Natural killer cell treated with Interleukin-12 subunit alpha and Interleukin-12 subunit beta and Interleukin-15 and Interleukin-18, amount 100 ng/mL, for 72 hours (primary cell): ENCODE results near the gene TBX6. TPM values are rescaled to one million over a fixed set of nuclear protein-coding genes. Genes with fewer than 3 reads are reported as not detected.

Source experiments
- ATAC-seq, 2 donors: fragments of 150-1000 bp; cut with Tn5 transposase in 1 of 2; sonication (Bioruptor Pico), chemical (Tn5 transposase) in 1 of 2; 2 replicates each; pipeline ENCODE4 v1.10.0; 2021
- DNase-seq: peaks from one replicate; pipeline ENCODE4 v3.0.0; 2022; ENCODE audit warnings: low spot score
- H3K27ac Mint-ChIP-seq, 2 donors: 1 replicate in 1 of 2; 2 replicates in 1 of 2; pipeline ENCODE4 v1.8.0; 2022; ENCODE audit warnings: mixed read lengths in 2 of 2, mild to moderate bottlenecking in 1 of 2, moderate library complexity in 1 of 2
- H3K27me3 Mint-ChIP-seq, 2 donors: 1 replicate in 1 of 2; 2 replicates in 1 of 2; pipeline ENCODE4 v1.8.0; 2022; ENCODE audit warnings: mixed read lengths in 2 of 2
- H3K36me3 Mint-ChIP-seq: one replicate; pipeline ENCODE4 v1.8.0; 2022; ENCODE audit warnings: mixed read lengths
- H3K4me1 Mint-ChIP-seq, 2 donors: 1 replicate in 1 of 2; 2 replicates in 1 of 2; pipeline ENCODE4 v1.8.0; 2022; ENCODE audit warnings: low read depth in 2 of 2, mixed read lengths in 2 of 2, mild to moderate bottlenecking in 1 of 2
- H3K4me3 Mint-ChIP-seq: one replicate; pipeline ENCODE4 v1.8.0; 2022; ENCODE audit warnings: mixed read lengths
- H3K9me3 Mint-ChIP-seq: 2 replicates; pipeline ENCODE4 v1.8.0; 2022; ENCODE audit warnings: mixed read lengths
- total RNA-seq, 2 donors: library from RNA; stranded (reverse); gene quantifications; one replicate each; pipeline ENCODE4 v1.2.3, GENCODE V29; 2022

The TBX6 gene
- total RNA-seq, 2 donors from 2014 or later: 0.29 to 0.78 TPM

GRCh38 chr16:30104492-30104891 is 12.8 kb upstream of the TBX6 start:
- Mint-ChIP-seq H3K36me3 (no peaks in the 10 kb centered on the region), H3K27ac (no peak overlapping the region), H3K4me1 (peaks cover 0 to 2% of the 10 kb centered on the region in 2 donors)

GRCh38 chr16:30104090-30104489 is 12.4 kb upstream of the TBX6 start:
- DNase-seq (no peak), ATAC-seq (no peak)
- H3K36me3 Mint-ChIP-seq: no peaks in the 10 kb centered on the region
- peaks cover 0 to 2% of the 10 kb centered on the region in 2 donors for H3K4me1 Mint-ChIP-seq
- H3K4me3 Mint-ChIP-seq: no peak overlapping the region
- H3K27me3 Mint-ChIP-seq: no peaks in the 10 kb centered on the region
- no peaks in the 10 kb centered on the region for H3K9me3 Mint-ChIP-seq
- no peak overlapping the region for H3K27ac Mint-ChIP-seq

More at GRCh38 chr16:30104492-30104891, 12.8 kb upstream of the TBX6 start:
- no peaks in the 10 kb centered on the region for H3K27me3 Mint-ChIP-seq
- no peak overlapping the region for H3K4me3 Mint-ChIP-seq
- DNase-seq (no peak), ATAC-seq (no peak)
- no peaks in the 10 kb centered on the region for H3K9me3 Mint-ChIP-seq

GRCh38 chr16:30096862-30097563 is 5.3 kb upstream of the TBX6 start:
- Mint-ChIP-seq H3K9me3 (peaks cover 5% of the 10 kb centered on the region), H3K27ac (peak overlapping the region; percentile 76 to 84), H3K27me3 (no peaks in the 10 kb centered on the region), H3K4me3 (peak overlapping the region; percentile 57), H3K4me1 (peaks cover 25 to 31% of the 10 kb centered on the region in 2 donors), H3K36me3 (peaks cover 11% of the 10 kb centered on the region)
- ATAC-seq (no peak), DNase-seq (no peak)

- Mint-ChIP-seq H3K4me3 (peak within 1 kb of the TSS; percentile 78), H3K27me3 (no peaks in the 10 kb centered on the region), H3K36me3 (peaks cover 11% of the 10 kb centered on the region), H3K4me1 (peaks cover 30 to 36% of the 10 kb centered on the region in 2 donors), H3K9me3 (peaks cover 5% of the 10 kb centered on the region), H3K27ac (peak within 1 kb of the TSS; percentile 84 to 88)
- DNase-seq: peak; percentile 95
- peak; percentile 81 to 84 for ATAC-seq
These were observed 4.6 kb upstream of the TBX6 start, which contains the start of gene YPEL3 for GRCh38 chr16:30096105-30096861. Gene YPEL3, minus strand, starts transcription at chr16:30096213. Its CDS starts 731 bp downstream, at chr16:30095482.

- H3K9me3 Mint-ChIP-seq: peaks cover 5% of the 10 kb centered on the region
- H3K4me3 Mint-ChIP-seq: peak overlapping the region; percentile 78
- H3K27ac Mint-ChIP-seq: peak overlapping the region; percentile 74 to 88
- peaks cover 11% of the 10 kb centered on the region for H3K36me3 Mint-ChIP-seq
- ATAC-seq (no peak), DNase-seq (no peak)
- peaks cover 30 to 36% of the 10 kb centered on the region in 2 donors for H3K4me1 Mint-ChIP-seq
- H3K27me3 Mint-ChIP-seq: no peaks in the 10 kb centered on the region
These were observed 3.7 kb upstream of the TBX6 start for GRCh38 chr16:30095166-30096078.

GRCh38 chr16:30094541-30095165 is 2.9 kb upstream of the TBX6 start:
- Mint-ChIP-seq H3K9me3 (peaks cover 5% of the 10 kb centered on the region), H3K4me3 (peak overlapping the region; percentile 78), H3K27me3 (no peaks in the 10 kb centered on the region), H3K36me3 (peaks cover 11% of the 10 kb centered on the region), H3K4me1 (peaks cover 34 to 40% of the 10 kb centered on the region in 2 donors), H3K27ac (peak overlapping the region; percentile 74 to 88)
- ATAC-seq (no peak), DNase-seq (no peak)

- DNase-seq (peak; percentile 91), ATAC-seq (peak; percentile 73 to 78)
- peak overlapping the region; percentile 88 to 90 for H3K27ac Mint-ChIP-seq
- H3K4me3 Mint-ChIP-seq: peak overlapping the region; percentile 83
- peaks cover 1% of the 10 kb centered on the region for H3K9me3 Mint-ChIP-seq
- H3K4me1 Mint-ChIP-seq: peaks cover 35 to 37% of the 10 kb centered on the region in 2 donors
- no peaks in the 10 kb centered on the region for H3K27me3 Mint-ChIP-seq
- peaks cover 2% of the 10 kb centered on the region for H3K36me3 Mint-ChIP-seq
These were observed 768 bp upstream of the TBX6 start for GRCh38 chr16:30092373-30093010.

- ATAC-seq (no peak), DNase-seq (no peak)
- Mint-ChIP-seq H3K27ac (no peak overlapping the region), H3K4me1 (peaks cover 37 to 40% of the 10 kb centered on the region in 2 donors), H3K27me3 (no peaks in the 10 kb centered on the region), H3K36me3 (no peaks in the 10 kb centered on the region), H3K4me3 (peak overlapping the region; percentile 17), H3K9me3 (no peaks in the 10 kb centered on the region)
These were observed 953 bp downstream of the TBX6 start for GRCh38 chr16:30090610-30091331.

- no peaks in the 10 kb centered on the region for H3K36me3 Mint-ChIP-seq
- peaks cover 27 to 30% of the 10 kb centered on the region in 2 donors for H3K4me1 Mint-ChIP-seq
- DNase-seq: no peak
- no peak overlapping the region for H3K4me3 Mint-ChIP-seq
- H3K27ac Mint-ChIP-seq: peak overlapping the region in 1 of 2 donors; percentile 41
- H3K9me3 Mint-ChIP-seq: no peaks in the 10 kb centered on the region
- no peak for ATAC-seq
- H3K27me3 Mint-ChIP-seq: no peaks in the 10 kb centered on the region
These were observed 2.7 kb downstream of the TBX6 start for GRCh38 chr16:30088832-30089624.

- DNase-seq (no peak), ATAC-seq (no peak)
- peaks cover 26 to 27% of the 10 kb centered on the region in 2 donors for H3K4me1 Mint-ChIP-seq
- no peaks in the 10 kb centered on the region for H3K9me3 Mint-ChIP-seq
- H3K4me3 Mint-ChIP-seq: no peak overlapping the region
- H3K27me3 Mint-ChIP-seq: no peaks in the 10 kb centered on the region
- H3K36me3 Mint-ChIP-seq: no peaks in the 10 kb centered on the region
- H3K27ac Mint-ChIP-seq: peak overlapping the region; percentile 31 to 41
These were observed 3.4 kb downstream of the TBX6 start for GRCh38 chr16:30088237-30088831.

GRCh38 chr16:30087181-30087898 is 4.4 kb downstream of the TBX6 start:
- no peak for DNase-seq

More at GRCh38 chr16:30087181-30087898, 4.4 kb downstream of the TBX6 start:
- Mint-ChIP-seq H3K4me3 (no peak overlapping the region), H3K36me3 (peaks cover under 1% of the 10 kb centered on the region), H3K9me3 (no peaks in the 10 kb centered on the region), H3K27me3 (no peaks in the 10 kb centered on the region), H3K4me1 (peaks cover 19% of the 10 kb centered on the region in 2 donors), H3K27ac (no peak overlapping the region)
- no peak for ATAC-seq
